HEK293 (cell line): Measurements from ENCODE around the gene ABHD17A.

Source experiments
- CTCF ChIA-PET: fragments of 350-600 bp; formaldehyde crosslinking; extraction: SDS; loops from one replicate; lab custom pipeline; 2021; ENCODE audit warnings: antibody characterized with exemption; lab: Yijun Ruan, JAX
- POLR2A ChIA-PET: fragments of 300-600 bp; formaldehyde crosslinking; extraction: SDS; loops from one replicate; lab custom pipeline; 2020; ENCODE audit warnings: antibody characterized with exemption, inconsistent platforms; lab: Yijun Ruan, JAX
- H3K27ac ChIP-seq: fragments of 200-500 bp; sonication (Bioruptor generic); 2 replicates; pipeline ENCODE4 v1.5.1; 2014; ENCODE audit warnings: low read depth, low read length, control low read depth, inconsistent platforms; ENCODE audit errors: extremely low read depth
- H3K36me3 ChIP-seq, 2 experiments: fragments of 200-500 bp in 1 of 2; sonication (Bioruptor generic) in 1 of 2; 1 replicate in 1 of 2; 2 replicates in 1 of 2; pipeline ENCODE4 v1.5.1; 2014 to 2017; ENCODE audit warnings: inconsistent platforms in 2 of 2, low read length in 2 of 2; ENCODE audit not compliant: control insufficient read depth in 2 of 2, insufficient read depth in 1 of 2
- H3K4me1 ChIP-seq: fragments of 200-500 bp; sonication (Bioruptor generic); 2 replicates; pipeline ENCODE4 v1.5.1; 2014; ENCODE audit warnings: mild to moderate bottlenecking, low read length, inconsistent platforms; ENCODE audit not compliant: control insufficient read depth, insufficient read depth
- H3K4me3 ChIP-seq: 2 replicates; pipeline ENCODE4 v1.5.1; 2011; ENCODE audit warnings: low read depth, mild to moderate bottlenecking, control low read depth, low read length, moderate library complexity
- H3K9me3 ChIP-seq: fragments of 200-500 bp; sonication (Bioruptor generic); 2 replicates; pipeline ENCODE4 v1.5.1; 2014; ENCODE audit warnings: low read depth, low read length, inconsistent platforms; ENCODE audit not compliant: control insufficient read depth, insufficient read depth
- GLI4 ChIP-seq: fragments of 450-650 bp; formaldehyde crosslinking; IDR thresholded peaks from 2 replicates; pipeline ENCODE4 v1.5.1; 2016; ENCODE audit warnings: missing biosample characterization, missing genetic modification characterization
- HOXD13 ChIP-seq: sonication (generic); formaldehyde crosslinking; IDR thresholded peaks from 2 replicates; pipeline ENCODE4 v1.8.0; 2022; ENCODE audit warnings: missing genetic modification reagents, borderline replicate concordance
- MYNN ChIP-seq: fragments of 450-650 bp; formaldehyde crosslinking; IDR thresholded peaks from 2 replicates; pipeline ENCODE4 v1.5.1; 2016; ENCODE audit warnings: missing biosample characterization, missing genetic modification characterization, borderline replicate concordance
- SP3 ChIP-seq: fragments of 450-650 bp; formaldehyde crosslinking; IDR thresholded peaks from 2 replicates; pipeline ENCODE4 v1.5.1; 2016; ENCODE audit warnings: missing biosample characterization, missing genetic modification characterization
- YY1 ChIP-seq: fragments of 450-650 bp; formaldehyde crosslinking; IDR thresholded peaks from 2 replicates; pipeline ENCODE4 v1.5.1; 2018; ENCODE audit warnings: missing biosample characterization, missing genetic modification characterization
- ZIC2 ChIP-seq: fragments of 450-650 bp; formaldehyde crosslinking; IDR thresholded peaks from 2 replicates; pipeline ENCODE4 v1.5.1; 2016; ENCODE audit warnings: missing biosample characterization, missing genetic modification characterization
- ZNF335 ChIP-seq: fragments of 450-650 bp; formaldehyde crosslinking; conservative IDR thresholded peaks from 2 replicates; pipeline ENCODE4 v1.5.1; 2016; ENCODE audit warnings: missing biosample characterization, missing genetic modification characterization
- ZNF37A ChIP-seq: fragments of 450-650 bp; IDR thresholded peaks from 2 replicates; pipeline ENCODE4 v1.5.1; 2018; ENCODE audit warnings: missing biosample characterization, missing genetic modification characterization
- ZNF391 ChIP-seq: fragments of 450-650 bp; formaldehyde crosslinking; IDR thresholded peaks from 2 replicates; pipeline ENCODE4 v1.5.1; 2016; ENCODE audit warnings: low read depth, missing biosample characterization, missing genetic modification characterization, borderline replicate concordance
- ZNF416 ChIP-seq: fragments of 450-650 bp; formaldehyde crosslinking; IDR thresholded peaks from 2 replicates; pipeline ENCODE4 v1.5.1; 2016; ENCODE audit warnings: missing biosample characterization, missing genetic modification characterization
- ZNF544 ChIP-seq: fragments of 450-650 bp; formaldehyde crosslinking; IDR thresholded peaks from 2 replicates; pipeline ENCODE4 v1.5.0; 2017; ENCODE audit warnings: missing biosample characterization, missing genetic modification characterization
- ZNF561 ChIP-seq: fragments of 450-650 bp; IDR thresholded peaks from 2 replicates; pipeline ENCODE4 v1.5.1; 2018; ENCODE audit warnings: missing biosample characterization, missing genetic modification characterization, borderline replicate concordance
- ZNF792 ChIP-seq: fragments of 450-650 bp; formaldehyde crosslinking; IDR thresholded peaks from 2 replicates; pipeline ENCODE4 v1.5.1; 2016; ENCODE audit warnings: missing biosample characterization, missing genetic modification characterization
- ZNF843 ChIP-seq: fragments of 450-650 bp; formaldehyde crosslinking; IDR thresholded peaks from 2 replicates; pipeline ENCODE4 v1.5.1; 2016; ENCODE audit warnings: missing biosample characterization, missing genetic modification characterization
- ZSCAN30 ChIP-seq: fragments of 450-650 bp; IDR thresholded peaks from 2 replicates; pipeline ENCODE4 v1.5.1; 2018; ENCODE audit warnings: missing biosample characterization, mild to moderate bottlenecking, missing genetic modification characterization, moderate library complexity
- TF ChIP-seq, protein P1 (sequence below): fragments of 450-650 bp; formaldehyde crosslinking; IDR thresholded peaks from 2 replicates; pipeline ENCODE4 v1.5.0; 2017; ENCODE audit warnings: missing biosample characterization, missing genetic modification characterization, borderline replicate concordance
- TF ChIP-seq, protein P2 (sequence below): fragments of 450-650 bp; formaldehyde crosslinking; IDR thresholded peaks from 2 replicates; pipeline ENCODE4 v1.5.1; 2016; ENCODE audit warnings: missing biosample characterization, missing genetic modification characterization, borderline replicate concordance
- TF ChIP-seq, protein P3 (sequence below): fragments of 450-650 bp; formaldehyde crosslinking; conservative IDR thresholded peaks from 2 replicates; pipeline ENCODE4 v1.5.1; 2016; ENCODE audit warnings: low read depth, missing biosample characterization, missing genetic modification characterization
- TF ChIP-seq, protein P4 (sequence below): fragments of 450-650 bp; formaldehyde crosslinking; IDR thresholded peaks from 2 replicates; pipeline ENCODE4 v1.5.1; 2016; ENCODE audit warnings: missing biosample characterization, missing genetic modification characterization
- TF ChIP-seq, protein P5 (sequence below): fragments of 450-650 bp; formaldehyde crosslinking; IDR thresholded peaks from 2 replicates; pipeline ENCODE4 v1.5.1; 2016; ENCODE audit warnings: missing biosample characterization, missing genetic modification characterization
- TF ChIP-seq, protein P6 (sequence below): fragments of 450-650 bp; formaldehyde crosslinking; optimal IDR thresholded peaks from 2 replicates; pipeline ENCODE3; 2016; ENCODE audit warnings: missing biosample characterization, mild to moderate bottlenecking, missing genetic modification characterization
- TF ChIP-seq, protein P7 (sequence below): fragments of 450-650 bp; formaldehyde crosslinking; IDR thresholded peaks from 2 replicates; pipeline ENCODE4 v1.5.1; 2016; ENCODE audit warnings: missing biosample characterization, missing genetic modification characterization

ABHD17A gene

DNA sequence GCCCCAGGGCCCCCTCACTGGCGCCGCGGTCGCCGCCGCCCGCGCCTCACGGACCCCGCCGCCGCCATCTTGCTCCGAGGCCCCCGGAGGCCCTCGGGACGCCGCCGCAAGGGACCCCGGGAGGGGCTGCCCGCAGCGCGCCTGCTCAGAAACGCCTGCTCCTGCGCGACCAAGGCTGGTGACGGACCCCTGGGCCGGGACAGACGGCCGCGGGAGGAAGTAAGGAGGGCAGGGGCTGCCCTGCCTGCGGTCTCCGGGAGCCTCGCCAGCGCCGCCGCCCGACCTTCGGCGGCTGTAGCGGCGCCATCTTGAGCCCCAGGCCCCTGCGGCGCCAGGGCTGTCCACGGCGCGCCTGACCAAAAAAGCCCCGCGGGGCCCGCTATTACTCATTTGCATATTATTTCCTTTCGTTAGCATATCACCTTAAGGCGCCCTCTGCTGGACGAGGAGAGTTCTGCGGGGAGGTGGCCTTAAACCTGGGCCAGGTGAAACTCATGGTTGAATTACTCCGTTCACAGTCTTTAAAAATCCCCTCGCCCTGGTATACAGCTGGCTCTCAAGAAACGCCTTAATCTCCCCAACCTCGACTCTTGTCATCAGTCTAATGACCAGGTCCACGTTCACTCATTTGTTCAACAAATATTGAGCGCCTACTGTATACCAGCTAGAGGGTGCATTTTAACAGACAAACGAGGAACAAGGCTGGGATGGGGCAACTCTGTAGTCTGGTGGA, 36.7 kb downstream of the ABHD17A start, which contains the start of gene REXO1:
Gene REXO1 (minus strand): TSS at position 85 of the 733 bp plus-strand sequence. CDS start 125 bp downstream, outside the sequence.
- ChIA-PET POLR2A (interaction anchor here (0.7 kb wide), 1 partner anchor 9 kb away, joined by 4 read pairs; no protein-coding TSS in a partner anchor), CTCF (interaction anchor here (0.6 to 1.8 kb wide), 9 partner anchors 9 to 196 kb away, joined by 3 to 19 read pairs (median 4); partner anchors contain the start of gene TCF3)
- Histone ChIP-seq H3K4me1 (peaks cover 2% of the 10 kb centered on the region; the same call in 1 of the 2 replicates), H3K36me3 (peaks cover 0 to 20% of the 10 kb centered on the region in 2 experiments; a peak in 1 of 3 replicates), H3K9me3 (no peaks in the 10 kb centered on the region), H3K27ac (peak within 1 kb of the TSS; percentile 100), H3K4me3 (peak within 1 kb of the TSS; percentile 96)
- TF ChIP-seq YY1 (tag by site-specific recombination), result peak; percentile 99
- TF ChIP-seq MYNN (tag by site-specific recombination), result no peak
- TF ChIP-seq ZNF391 (tag by site-specific recombination), result 0 out of 2 replicates have a peak, but pooled peaks have one; percentile 42
- peak; percentile 99 for TF ChIP-seq ZNF335 (tag by site-specific recombination)
- TF ChIP-seq ZNF416 (tag by site-specific recombination), result no peak
- TF ChIP-seq, protein P1, sequence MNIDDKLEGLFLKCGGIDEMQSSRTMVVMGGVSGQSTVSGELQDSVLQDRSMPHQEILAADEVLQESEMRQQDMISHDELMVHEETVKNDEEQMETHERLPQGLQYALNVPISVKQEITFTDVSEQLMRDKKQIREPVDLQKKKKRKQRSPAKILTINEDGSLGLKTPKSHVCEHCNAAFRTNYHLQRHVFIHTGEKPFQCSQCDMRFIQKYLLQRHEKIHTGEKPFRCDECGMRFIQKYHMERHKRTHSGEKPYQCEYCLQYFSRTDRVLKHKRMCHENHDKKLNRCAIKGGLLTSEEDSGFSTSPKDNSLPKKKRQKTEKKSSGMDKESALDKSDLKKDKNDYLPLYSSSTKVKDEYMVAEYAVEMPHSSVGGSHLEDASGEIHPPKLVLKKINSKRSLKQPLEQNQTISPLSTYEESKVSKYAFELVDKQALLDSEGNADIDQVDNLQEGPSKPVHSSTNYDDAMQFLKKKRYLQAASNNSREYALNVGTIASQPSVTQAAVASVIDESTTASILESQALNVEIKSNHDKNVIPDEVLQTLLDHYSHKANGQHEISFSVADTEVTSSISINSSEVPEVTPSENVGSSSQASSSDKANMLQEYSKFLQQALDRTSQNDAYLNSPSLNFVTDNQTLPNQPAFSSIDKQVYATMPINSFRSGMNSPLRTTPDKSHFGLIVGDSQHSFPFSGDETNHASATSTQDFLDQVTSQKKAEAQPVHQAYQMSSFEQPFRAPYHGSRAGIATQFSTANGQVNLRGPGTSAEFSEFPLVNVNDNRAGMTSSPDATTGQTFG, result 0 out of 2 replicates have a peak, but pooled peaks have one; percentile 46
- TF ChIP-seq SP3, result peak; percentile 31; the same call in 1 of the 2 replicates
- no peak for TF ChIP-seq GLI4 (tag by site-specific recombination)
- TF ChIP-seq, protein P2, sequence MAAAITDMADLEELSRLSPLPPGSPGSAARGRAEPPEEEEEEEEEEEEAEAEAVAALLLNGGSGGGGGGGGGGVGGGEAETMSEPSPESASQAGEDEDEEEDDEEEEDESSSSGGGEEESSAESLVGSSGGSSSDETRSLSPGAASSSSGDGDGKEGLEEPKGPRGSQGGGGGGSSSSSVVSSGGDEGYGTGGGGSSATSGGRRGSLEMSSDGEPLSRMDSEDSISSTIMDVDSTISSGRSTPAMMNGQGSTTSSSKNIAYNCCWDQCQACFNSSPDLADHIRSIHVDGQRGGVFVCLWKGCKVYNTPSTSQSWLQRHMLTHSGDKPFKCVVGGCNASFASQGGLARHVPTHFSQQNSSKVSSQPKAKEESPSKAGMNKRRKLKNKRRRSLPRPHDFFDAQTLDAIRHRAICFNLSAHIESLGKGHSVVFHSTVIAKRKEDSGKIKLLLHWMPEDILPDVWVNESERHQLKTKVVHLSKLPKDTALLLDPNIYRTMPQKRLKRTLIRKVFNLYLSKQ, result no peak
- TF ChIP-seq, protein P3, sequence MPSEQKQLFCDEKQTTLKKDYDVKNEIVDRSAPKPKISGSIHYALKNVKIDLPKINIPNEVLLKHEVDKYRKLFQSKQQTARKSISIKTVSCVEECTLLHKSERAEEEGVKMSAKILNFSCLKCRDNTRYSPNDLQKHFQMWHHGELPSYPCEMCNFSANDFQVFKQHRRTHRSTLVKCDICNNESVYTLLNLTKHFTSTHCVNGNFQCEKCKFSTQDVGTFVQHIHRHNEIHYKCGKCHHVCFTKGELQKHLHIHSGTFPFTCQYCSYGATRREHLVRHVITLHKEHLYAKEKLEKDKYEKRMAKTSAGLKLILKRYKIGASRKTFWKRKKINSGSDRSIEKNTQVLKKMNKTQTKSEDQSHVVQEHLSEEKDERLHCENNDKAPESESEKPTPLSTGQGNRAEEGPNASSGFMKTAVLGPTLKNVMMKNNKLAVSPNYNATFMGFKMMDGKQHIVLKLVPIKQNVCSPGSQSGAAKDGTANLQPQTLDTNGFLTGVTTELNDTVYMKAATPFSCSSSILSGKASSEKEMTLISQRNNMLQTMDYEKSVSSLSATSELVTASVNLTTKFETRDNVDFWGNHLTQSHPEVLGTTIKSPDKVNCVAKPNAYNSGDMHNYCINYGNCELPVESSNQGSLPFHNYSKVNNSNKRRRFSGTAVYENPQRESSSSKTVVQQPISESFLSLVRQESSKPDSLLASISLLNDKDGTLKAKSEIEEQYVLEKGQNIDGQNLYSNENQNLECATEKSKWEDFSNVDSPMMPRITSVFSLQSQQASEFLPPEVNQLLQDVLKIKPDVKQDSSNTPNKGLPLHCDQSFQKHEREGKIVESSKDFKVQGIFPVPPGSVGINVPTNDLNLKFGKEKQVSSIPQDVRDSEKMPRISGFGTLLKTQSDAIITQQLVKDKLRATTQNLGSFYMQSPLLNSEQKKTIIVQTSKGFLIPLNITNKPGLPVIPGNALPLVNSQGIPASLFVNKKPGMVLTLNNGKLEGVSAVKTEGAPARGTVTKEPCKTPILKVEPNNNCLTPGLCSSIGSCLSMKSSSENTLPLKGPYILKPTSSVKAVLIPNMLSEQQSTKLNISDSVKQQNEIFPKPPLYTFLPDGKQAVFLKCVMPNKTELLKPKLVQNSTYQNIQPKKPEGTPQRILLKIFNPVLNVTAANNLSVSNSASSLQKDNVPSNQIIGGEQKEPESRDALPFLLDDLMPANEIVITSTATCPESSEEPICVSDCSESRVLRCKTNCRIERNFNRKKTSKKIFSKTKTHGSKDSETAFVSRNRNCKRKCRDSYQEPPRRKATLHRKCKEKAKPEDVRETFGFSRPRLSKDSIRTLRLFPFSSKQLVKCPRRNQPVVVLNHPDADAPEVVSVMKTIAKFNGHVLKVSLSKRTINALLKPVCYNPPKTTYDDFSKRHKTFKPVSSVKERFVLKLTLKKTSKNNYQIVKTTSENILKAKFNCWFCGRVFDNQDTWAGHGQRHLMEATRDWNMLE (tag by site-specific recombination), result 0 out of 2 replicates have a peak, but pooled peaks have one; percentile 29
- TF ChIP-seq ZNF544 (tag by site-specific recombination), result no peak
- no peak for TF ChIP-seq ZNF37A (tag by site-specific recombination)
- peak; percentile 100 for TF ChIP-seq ZNF792 (tag by site-specific recombination)
- TF ChIP-seq, protein P4, sequence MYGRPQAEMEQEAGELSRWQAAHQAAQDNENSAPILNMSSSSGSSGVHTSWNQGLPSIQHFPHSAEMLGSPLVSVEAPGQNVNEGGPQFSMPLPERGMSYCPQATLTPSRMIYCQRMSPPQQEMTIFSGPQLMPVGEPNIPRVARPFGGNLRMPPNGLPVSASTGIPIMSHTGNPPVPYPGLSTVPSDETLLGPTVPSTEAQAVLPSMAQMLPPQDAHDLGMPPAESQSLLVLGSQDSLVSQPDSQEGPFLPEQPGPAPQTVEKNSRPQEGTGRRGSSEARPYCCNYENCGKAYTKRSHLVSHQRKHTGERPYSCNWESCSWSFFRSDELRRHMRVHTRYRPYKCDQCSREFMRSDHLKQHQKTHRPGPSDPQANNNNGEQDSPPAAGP (tag by site-specific recombination), result peak; percentile 80
- TF ChIP-seq, protein P5, sequence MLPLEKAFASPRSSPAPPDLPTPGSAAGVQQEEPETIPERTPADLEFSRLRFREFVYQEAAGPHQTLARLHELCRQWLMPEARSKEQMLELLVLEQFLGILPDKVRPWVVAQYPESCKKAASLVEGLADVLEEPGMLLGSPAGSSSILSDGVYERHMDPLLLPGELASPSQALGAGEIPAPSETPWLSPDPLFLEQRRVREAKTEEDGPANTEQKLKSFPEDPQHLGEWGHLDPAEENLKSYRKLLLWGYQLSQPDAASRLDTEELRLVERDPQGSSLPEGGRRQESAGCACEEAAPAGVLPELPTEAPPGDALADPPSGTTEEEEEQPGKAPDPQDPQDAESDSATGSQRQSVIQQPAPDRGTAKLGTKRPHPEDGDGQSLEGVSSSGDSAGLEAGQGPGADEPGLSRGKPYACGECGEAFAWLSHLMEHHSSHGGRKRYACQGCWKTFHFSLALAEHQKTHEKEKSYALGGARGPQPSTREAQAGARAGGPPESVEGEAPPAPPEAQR (tag by site-specific recombination), result peak; percentile 68; the same call in 1 of the 2 replicates
- peak; percentile 61 for TF ChIP-seq ZNF843 (tag by site-specific recombination)
- TF ChIP-seq, protein P6, sequence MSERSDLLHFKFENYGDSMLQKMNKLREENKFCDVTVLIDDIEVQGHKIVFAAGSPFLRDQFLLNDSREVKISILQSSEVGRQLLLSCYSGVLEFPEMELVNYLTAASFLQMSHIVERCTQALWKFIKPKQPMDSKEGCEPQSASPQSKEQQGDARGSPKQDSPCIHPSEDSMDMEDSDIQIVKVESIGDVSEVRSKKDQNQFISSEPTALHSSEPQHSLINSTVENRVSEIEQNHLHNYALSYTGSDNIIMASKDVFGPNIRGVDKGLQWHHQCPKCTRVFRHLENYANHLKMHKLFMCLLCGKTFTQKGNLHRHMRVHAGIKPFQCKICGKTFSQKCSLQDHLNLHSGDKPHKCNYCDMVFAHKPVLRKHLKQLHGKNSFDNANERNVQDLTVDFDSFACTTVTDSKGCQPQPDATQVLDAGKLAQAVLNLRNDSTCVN (tag by site-specific recombination), result peak; percentile 36
- peak; percentile 55; the same call in 1 of the 2 replicates for TF ChIP-seq ZNF561 (tag by site-specific recombination)
- TF ChIP-seq, protein P7, sequence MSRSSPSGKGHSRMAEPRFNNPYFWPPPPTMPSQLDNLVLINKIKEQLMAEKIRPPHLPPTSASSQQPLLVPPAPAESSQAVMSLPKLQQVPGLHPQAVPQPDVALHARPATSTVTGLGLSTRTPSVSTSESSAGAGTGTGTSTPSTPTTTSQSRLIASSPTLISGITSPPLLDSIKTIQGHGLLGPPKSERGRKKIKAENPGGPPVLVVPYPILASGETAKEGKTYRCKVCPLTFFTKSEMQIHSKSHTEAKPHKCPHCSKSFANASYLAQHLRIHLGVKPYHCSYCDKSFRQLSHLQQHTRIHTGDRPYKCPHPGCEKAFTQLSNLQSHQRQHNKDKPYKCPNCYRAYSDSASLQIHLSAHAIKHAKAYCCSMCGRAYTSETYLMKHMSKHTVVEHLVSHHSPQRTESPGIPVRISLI (tag by site-specific recombination), result no peak
- TF ChIP-seq HOXD13 (CRISPR knock-in tag), result no peak
- TF ChIP-seq ZIC2 (tag by site-specific recombination), result peak; percentile 42
- TF ChIP-seq ZSCAN30 (tag by site-specific recombination), result peak; percentile 66; the same call in 1 of the 2 replicates
